SK-N-SH treated with all-trans-retinoic acid at 6 μM for 48 hours (cell line): Measurements from ENCODE around the gene GPR183.

Experiments
- ATAC-seq: fragments of 200-7000 bp; cut with Tn5 transposase; 3 replicates; pipeline ENCODE4 v1.9.1; 2020; ENCODE audit warnings: mild to moderate bottlenecking, moderate library complexity
- ARNTL ChIP-seq: fragments of 450-650 bp; formaldehyde crosslinking; IDR thresholded peaks from 2 replicates; pipeline ENCODE4 v1.5.0; 2020; ENCODE audit warnings: low read depth, mild to moderate bottlenecking, moderate library complexity, borderline replicate concordance
- CREB5 ChIP-seq: fragments of 250-450 bp; sonication (Bioruptor Pico); IDR thresholded peaks from 2 replicates; pipeline ENCODE4 v1.5.1; 2020; ENCODE audit warnings: low read depth, mild to moderate bottlenecking, moderate library complexity
- CSDC2 ChIP-seq: fragments of 250-450 bp; sonication (Bioruptor Pico); IDR thresholded peaks from 2 replicates; pipeline ENCODE4 v1.5.0; 2020; ENCODE audit warnings: mild to moderate bottlenecking, moderate library complexity
- ESRRG ChIP-seq: fragments of 250-450 bp; sonication (Bioruptor Pico); IDR thresholded peaks from 2 replicates; pipeline ENCODE4 v1.6.1; 2021; ENCODE audit warnings: mild to moderate bottlenecking
- OSR1 ChIP-seq: fragments of 250-450 bp; sonication (Bioruptor Pico); IDR thresholded peaks from 2 replicates; pipeline ENCODE4 v1.8.0; 2022; ENCODE audit warnings: moderate library complexity, mild to moderate bottlenecking, inconsistent platforms
- RARB ChIP-seq: fragments of 250-450 bp; sonication (Bioruptor Pico); IDR thresholded peaks from 2 replicates; pipeline ENCODE4 v1.8.0; 2021; ENCODE audit warnings: mild to moderate bottlenecking, moderate library complexity
- SNAI2 ChIP-seq: fragments of 250-450 bp; sonication (Bioruptor Pico); IDR thresholded peaks from 2 replicates; pipeline ENCODE4 v1.5.0; 2020; ENCODE audit warnings: mild to moderate bottlenecking, moderate library complexity
- TCF4 ChIP-seq: fragments of 250-450 bp; sonication (Bioruptor Pico); IDR thresholded peaks from 2 replicates; pipeline ENCODE4 v1.8.0; 2021; ENCODE audit warnings: mild to moderate bottlenecking, moderate library complexity, borderline replicate concordance
- TSHZ2 ChIP-seq: fragments of 250-450 bp; sonication (Bioruptor Pico); IDR thresholded peaks from 2 replicates; pipeline ENCODE4 v1.5.0; 2020; ENCODE audit warnings: mild to moderate bottlenecking, moderate library complexity
- ZC3H10 ChIP-seq: fragments of 250-450 bp; sonication (Bioruptor Pico); IDR thresholded peaks from 2 replicates; pipeline ENCODE4 v1.5.1; 2021; ENCODE audit warnings: mild to moderate bottlenecking, moderate library complexity
- ZFP3 ChIP-seq: fragments of 250-450 bp; sonication (Bioruptor Pico); IDR thresholded peaks from 2 replicates; pipeline ENCODE4 v1.5.0; 2020; ENCODE audit warnings: mild to moderate bottlenecking, moderate library complexity
- ZNF565 ChIP-seq: fragments of 450-650 bp; formaldehyde crosslinking; conservative IDR thresholded peaks from 2 replicates; pipeline ENCODE4 v1.5.0; 2020; ENCODE audit warnings: low read depth, mild to moderate bottlenecking, moderate library complexity
- ZNF70 ChIP-seq: fragments of 450-650 bp; formaldehyde crosslinking; IDR thresholded peaks from 2 replicates; pipeline ENCODE4 v1.5.0; 2020; ENCODE audit warnings: mild to moderate bottlenecking, moderate library complexity
- ZNF8 ChIP-seq: fragments of 450-650 bp; formaldehyde crosslinking; IDR thresholded peaks from 2 replicates; pipeline ENCODE4 v1.5.0; 2020; ENCODE audit warnings: mild to moderate bottlenecking, moderate library complexity
- TF ChIP-seq, protein P1 (sequence below): fragments of 250-450 bp; sonication (Bioruptor Pico); IDR thresholded peaks from 2 replicates; pipeline ENCODE4 v1.5.1; 2021; ENCODE audit warnings: mild to moderate bottlenecking, moderate library complexity
- TF ChIP-seq, protein P2 (sequence below): fragments of 250-450 bp; sonication (Bioruptor Pico); IDR thresholded peaks from 2 replicates; pipeline ENCODE4 v1.8.0; 2021; ENCODE audit warnings: low read depth, mild to moderate bottlenecking, moderate library complexity, borderline replicate concordance

GPR183 gene

GRCh38 chr13:99287551-99287950 is 19.6 kb downstream of the GPR183 start:
- no peak for ATAC-seq
- TF ChIP-seq ZC3H10 (CRISPR knock-in tag) (no peak), ESRRG (no peak), CREB5 (no peak), CSDC2 (CRISPR knock-in tag) (no peak), ZNF70 (CRISPR knock-in tag) (no peak), ZFP3 (CRISPR knock-in tag) (no peak), SNAI2 (CRISPR knock-in tag) (no peak), RARB (CRISPR knock-in tag) (no peak), TSHZ2 (CRISPR knock-in tag) (no peak), TCF4 (CRISPR knock-in tag) (no peak), ARNTL (no peak), OSR1 (CRISPR knock-in tag) (no peak)
- TF ChIP-seq, protein P1, sequence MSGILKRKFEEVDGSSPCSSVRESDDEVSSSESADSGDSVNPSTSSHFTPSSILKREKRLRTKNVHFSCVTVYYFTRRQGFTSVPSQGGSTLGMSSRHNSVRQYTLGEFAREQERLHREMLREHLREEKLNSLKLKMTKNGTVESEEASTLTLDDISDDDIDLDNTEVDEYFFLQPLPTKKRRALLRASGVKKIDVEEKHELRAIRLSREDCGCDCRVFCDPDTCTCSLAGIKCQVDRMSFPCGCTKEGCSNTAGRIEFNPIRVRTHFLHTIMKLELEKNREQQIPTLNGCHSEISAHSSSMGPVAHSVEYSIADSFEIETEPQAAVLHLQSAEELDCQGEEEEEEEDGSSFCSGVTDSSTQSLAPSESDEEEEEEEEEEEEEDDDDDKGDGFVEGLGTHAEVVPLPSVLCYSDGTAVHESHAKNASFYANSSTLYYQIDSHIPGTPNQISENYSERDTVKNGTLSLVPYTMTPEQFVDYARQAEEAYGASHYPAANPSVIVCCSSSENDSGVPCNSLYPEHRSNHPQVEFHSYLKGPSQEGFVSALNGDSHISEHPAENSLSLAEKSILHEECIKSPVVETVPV (CRISPR knock-in tag) = no peak
- TF ChIP-seq, protein P2, sequence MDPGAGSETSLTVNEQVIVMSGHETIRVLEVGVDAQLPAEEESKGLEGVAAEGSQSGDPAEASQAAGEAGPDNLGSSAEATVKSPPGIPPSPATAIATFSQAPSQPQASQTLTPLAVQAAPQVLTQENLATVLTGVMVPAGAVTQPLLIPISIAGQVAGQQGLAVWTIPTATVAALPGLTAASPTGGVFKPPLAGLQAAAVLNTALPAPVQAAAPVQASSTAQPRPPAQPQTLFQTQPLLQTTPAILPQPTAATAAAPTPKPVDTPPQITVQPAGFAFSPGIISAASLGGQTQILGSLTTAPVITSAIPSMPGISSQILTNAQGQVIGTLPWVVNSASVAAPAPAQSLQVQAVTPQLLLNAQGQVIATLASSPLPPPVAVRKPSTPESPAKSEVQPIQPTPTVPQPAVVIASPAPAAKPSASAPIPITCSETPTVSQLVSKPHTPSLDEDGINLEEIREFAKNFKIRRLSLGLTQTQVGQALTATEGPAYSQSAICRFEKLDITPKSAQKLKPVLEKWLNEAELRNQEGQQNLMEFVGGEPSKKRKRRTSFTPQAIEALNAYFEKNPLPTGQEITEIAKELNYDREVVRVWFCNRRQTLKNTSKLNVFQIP = no peak

- TF ChIP-seq, protein P1 (CRISPR knock-in tag) = no peak
- TF ChIP-seq SNAI2 (CRISPR knock-in tag) (no peak), CREB5 (no peak), TCF4 (CRISPR knock-in tag) (no peak), ZC3H10 (CRISPR knock-in tag) (no peak), ZNF8 (no peak), ZNF565 (CRISPR knock-in tag) (no peak)
- TF ChIP-seq, protein P2 = no peak
- no peak for ATAC-seq
Measured at GRCh38 chr13:99285432-99286182, 21.6 kb downstream of the GPR183 start.
